Activated naive CD4-positive, alpha-beta T cell treated with anti-CD3 and anti-CD28 coated beads, Interleukin-2, amount 10 ng/mL, durations not matched to agents 7 days and 5 days (primary cell): ENCODE data around the gene STRAP.

ENCODE experiments used
- CTCF ChIA-PET: fragments of 350-600 bp; sonication (Branson Sonifier 250); formaldehyde crosslinking; loops from one replicate; lab custom pipeline; 2021; ENCODE audit warnings: antibody characterized with exemption; lab: Charles Lee
- DNase-seq: peaks from one replicate; pipeline ENCODE4 v3.0.0-alpha.2; 2020
- H3K27ac Mint-ChIP-seq: one replicate; pipeline ENCODE4 v1.8.0; 2021; ENCODE audit warnings: mild to moderate bottlenecking, moderate library complexity, mixed read lengths
- H3K27me3 Mint-ChIP-seq: one replicate; pipeline ENCODE4 v1.8.0; 2021; ENCODE audit warnings: mild to moderate bottlenecking, mixed read lengths
- H3K36me3 Mint-ChIP-seq: one replicate; pipeline ENCODE4 v1.8.0; 2021; ENCODE audit warnings: mixed read lengths
- H3K4me1 Mint-ChIP-seq: one replicate; pipeline ENCODE4 v1.8.0; 2021; ENCODE audit warnings: mixed read lengths
- H3K4me3 Mint-ChIP-seq: one replicate; pipeline ENCODE4 v1.8.0; 2021; ENCODE audit warnings: mild to moderate bottlenecking, moderate library complexity, mixed read lengths
- H3K9me3 Mint-ChIP-seq: one replicate; pipeline ENCODE4 v1.8.0; 2021; ENCODE audit warnings: mixed read lengths

STRAP gene

GRCh38 chr12:15882118-15882971 lies at the start of gene STRAP:
Gene STRAP, plus strand, starts transcription at chr12:15882387. Its CDS starts 321 bp downstream, at chr12:15882708.
- DNase-seq, result peak; percentile 97
- peaks cover 4% of the 10 kb centered on the region for H3K27me3 Mint-ChIP-seq
- CTCF ChIA-PET, result interaction anchor here (0.9 to 4.5 kb wide), 4 partner anchors 16 to 350 kb away, joined by 3 to 18 read pairs (median 4); partner anchors contain the start of gene EPS8
- H3K4me1 Mint-ChIP-seq, result peaks cover 54% of the 10 kb centered on the region
- peak within 1 kb of the TSS; percentile 99 for H3K27ac Mint-ChIP-seq
- H3K36me3 Mint-ChIP-seq, result peaks cover 37% of the 10 kb centered on the region
- H3K9me3 Mint-ChIP-seq, result no peaks in the 10 kb centered on the region
- peak within 1 kb of the TSS; percentile 98 for H3K4me3 Mint-ChIP-seq

GRCh38 chr12:15834575-15834974 lies 47.6 kb upstream of the STRAP start:
- Mint-ChIP-seq H3K36me3 (no peaks in the 10 kb centered on the region), H3K9me3 (no peaks in the 10 kb centered on the region), H3K4me1 (no peaks in the 10 kb centered on the region), H3K27me3 (peaks cover 12% of the 10 kb centered on the region), H3K4me3 (no peak overlapping the region), H3K27ac (no peak overlapping the region)
- no peak for DNase-seq
- CTCF ChIA-PET, result no interaction called here

GRCh38 chr12:15837141-15837790 lies 44.9 kb upstream of the STRAP start:
- Mint-ChIP-seq H3K9me3 (no peaks in the 10 kb centered on the region), H3K27ac (no peak overlapping the region)

GRCh38 chr12:15839041-15839440 lies 43.1 kb upstream of the STRAP start:
- Mint-ChIP-seq H3K27me3 (peaks cover 19% of the 10 kb centered on the region), H3K4me1 (no peaks in the 10 kb centered on the region), H3K36me3 (no peaks in the 10 kb centered on the region), H3K4me3 (no peak overlapping the region), H3K27ac (no peak overlapping the region), H3K9me3 (no peaks in the 10 kb centered on the region)
- CTCF ChIA-PET, result interaction anchor here (0.6 kb wide), 1 partner anchor 103 kb away, joined by 3 read pairs; no protein-coding TSS in a partner anchor
- DNase-seq, result no peak

More at GRCh38 chr12:15837141-15837790, 44.9 kb upstream of the STRAP start:
- Mint-ChIP-seq H3K36me3 (no peaks in the 10 kb centered on the region), H3K27me3 (peaks cover 19% of the 10 kb centered on the region), H3K4me3 (no peak overlapping the region), H3K4me1 (no peaks in the 10 kb centered on the region)
- CTCF ChIA-PET, result no interaction called here
- DNase-seq, result no peak

GRCh38 chr12:15839682-15840081 lies 42.5 kb upstream of the STRAP start:
- peaks cover 19% of the 10 kb centered on the region for H3K27me3 Mint-ChIP-seq
- no peak overlapping the region for H3K27ac Mint-ChIP-seq
- CTCF ChIA-PET, result no interaction called here
- no peaks in the 10 kb centered on the region for H3K9me3 Mint-ChIP-seq
- no peaks in the 10 kb centered on the region for H3K36me3 Mint-ChIP-seq
- no peaks in the 10 kb centered on the region for H3K4me1 Mint-ChIP-seq
- DNase-seq, result no peak
- no peak overlapping the region for H3K4me3 Mint-ChIP-seq

- H3K9me3 Mint-ChIP-seq, result no peaks in the 10 kb centered on the region
- H3K36me3 Mint-ChIP-seq, result no peaks in the 10 kb centered on the region
- H3K4me1 Mint-ChIP-seq, result no peaks in the 10 kb centered on the region
- H3K27me3 Mint-ChIP-seq, result peaks cover 13% of the 10 kb centered on the region
- DNase-seq, result no peak
- no peak overlapping the region for H3K27ac Mint-ChIP-seq
- H3K4me3 Mint-ChIP-seq, result no peak overlapping the region
- CTCF ChIA-PET, result no interaction called here
Measured at GRCh38 chr12:15842108-15842507, 40.1 kb upstream of the STRAP start.

GRCh38 chr12:15846887-15847286 lies 35.3 kb upstream of the STRAP start:
- no peak overlapping the region for H3K27ac Mint-ChIP-seq
- H3K9me3 Mint-ChIP-seq, result no peaks in the 10 kb centered on the region
- no peak overlapping the region for H3K4me3 Mint-ChIP-seq
- H3K4me1 Mint-ChIP-seq, result no peaks in the 10 kb centered on the region
- H3K27me3 Mint-ChIP-seq, result no peaks in the 10 kb centered on the region
- H3K36me3 Mint-ChIP-seq, result no peaks in the 10 kb centered on the region
- no peak for DNase-seq
- CTCF ChIA-PET, result interaction anchor here (1.3 to 1.8 kb wide), 2 partner anchors 9 to 11 kb away, joined by 3 to 9 read pairs; no protein-coding TSS in a partner anchor

GRCh38 chr12:15848606-15849005 lies 33.6 kb upstream of the STRAP start:
- Mint-ChIP-seq H3K27ac (no peak overlapping the region), H3K27me3 (no peaks in the 10 kb centered on the region), H3K36me3 (no peaks in the 10 kb centered on the region), H3K4me3 (no peak overlapping the region), H3K4me1 (no peaks in the 10 kb centered on the region), H3K9me3 (no peaks in the 10 kb centered on the region)
- CTCF ChIA-PET, result interaction anchor here (1.4 kb wide), 1 partner anchor 316 kb away, joined by 3 read pairs; no protein-coding TSS in a partner anchor
- no peak for DNase-seq

- Mint-ChIP-seq H3K27ac (no peak overlapping the region), H3K4me1 (no peaks in the 10 kb centered on the region), H3K27me3 (no peaks in the 10 kb centered on the region), H3K36me3 (no peaks in the 10 kb centered on the region), H3K4me3 (no peak overlapping the region), H3K9me3 (no peaks in the 10 kb centered on the region)
- DNase-seq, result no peak
- CTCF ChIA-PET, result no interaction called here
Measured at GRCh38 chr12:15851045-15851620, 31.1 kb upstream of the STRAP start.

- CTCF ChIA-PET, result interaction anchor here (0.6 kb wide), 1 partner anchor 30 kb away, joined by 3 read pairs; no protein-coding TSS in a partner anchor
- no peaks in the 10 kb centered on the region for H3K27me3 Mint-ChIP-seq
- no peak for DNase-seq
- no peak overlapping the region for H3K4me3 Mint-ChIP-seq
- no peaks in the 10 kb centered on the region for H3K9me3 Mint-ChIP-seq
- H3K27ac Mint-ChIP-seq, result no peak overlapping the region
- H3K4me1 Mint-ChIP-seq, result no peaks in the 10 kb centered on the region
- no peaks in the 10 kb centered on the region for H3K36me3 Mint-ChIP-seq
Measured at GRCh38 chr12:15851919-15852318, 30.3 kb upstream of the STRAP start.

GRCh38 chr12:15852383-15852782 lies 29.8 kb upstream of the STRAP start:
- CTCF ChIA-PET, result no interaction called here
- Mint-ChIP-seq H3K36me3 (no peaks in the 10 kb centered on the region), H3K9me3 (no peaks in the 10 kb centered on the region), H3K27me3 (no peaks in the 10 kb centered on the region), H3K4me3 (no peak overlapping the region), H3K4me1 (no peaks in the 10 kb centered on the region), H3K27ac (no peak overlapping the region)
- DNase-seq, result no peak

GRCh38 chr12:15853877-15854276 lies 28.3 kb upstream of the STRAP start:
- H3K9me3 Mint-ChIP-seq, result no peaks in the 10 kb centered on the region
- no peak overlapping the region for H3K4me3 Mint-ChIP-seq
- no peaks in the 10 kb centered on the region for H3K36me3 Mint-ChIP-seq
- H3K4me1 Mint-ChIP-seq, result no peaks in the 10 kb centered on the region
- CTCF ChIA-PET, result interaction anchor here (0.8 to 6.4 kb wide), 4 partner anchors 15 to 321 kb away, joined by 3 to 81 read pairs (median 41); no protein-coding TSS in a partner anchor
- H3K27ac Mint-ChIP-seq, result no peak overlapping the region
- no peak for DNase-seq
- peaks cover 9% of the 10 kb centered on the region for H3K27me3 Mint-ChIP-seq

GRCh38 chr12:15854916-15855315 lies 27.3 kb upstream of the STRAP start:
- Mint-ChIP-seq H3K36me3 (no peaks in the 10 kb centered on the region), H3K27ac (no peak overlapping the region), H3K9me3 (no peaks in the 10 kb centered on the region), H3K27me3 (peaks cover 15% of the 10 kb centered on the region), H3K4me3 (no peak overlapping the region), H3K4me1 (no peaks in the 10 kb centered on the region)
- CTCF ChIA-PET, result interaction anchor here (1.0 to 6.4 kb wide), 9 partner anchors 44 to 578 kb away, joined by 3 to 81 read pairs (median 3); no protein-coding TSS in a partner anchor
- no peak for DNase-seq

- CTCF ChIA-PET, result interaction anchor here (0.8 to 6.4 kb wide), 11 partner anchors 8 to 579 kb away, joined by 3 to 81 read pairs (median 3); no protein-coding TSS in a partner anchor
- Mint-ChIP-seq H3K27me3 (peaks cover 15% of the 10 kb centered on the region), H3K4me1 (no peaks in the 10 kb centered on the region), H3K27ac (no peak overlapping the region), H3K36me3 (no peaks in the 10 kb centered on the region), H3K9me3 (no peaks in the 10 kb centered on the region), H3K4me3 (no peak overlapping the region)
- DNase-seq, result no peak
Measured at GRCh38 chr12:15855646-15856045, 26.5 kb upstream of the STRAP start.
